NT2/D1 (cell line): Measurements from ENCODE around the gene HOXB2.

ENCODE experiments used
- DNase-seq: peaks from one replicate; pipeline ENCODE4 v3.0.0-alpha.2; 2011; ENCODE audit warnings: low read depth, low spot score
- H3K27me3 ChIP-seq: 2 replicates; pipeline ENCODE4 v1.6.0; 2011; ENCODE audit warnings: mild to moderate bottlenecking; ENCODE audit not compliant: insufficient read length, insufficient read depth
- H3K36me3 ChIP-seq: 2 replicates; pipeline ENCODE4 v1.6.1; 2011; ENCODE audit warnings: mild to moderate bottlenecking, low read length, mixed read lengths; ENCODE audit not compliant: insufficient read depth, insufficient read length
- H3K4me1 ChIP-seq: 2 replicates; pipeline ENCODE4 v1.5.1; 2011; ENCODE audit not compliant: insufficient read depth, insufficient read length
- H3K4me3 ChIP-seq: 2 replicates; pipeline ENCODE4 v1.5.1; 2011; ENCODE audit warnings: low read depth; ENCODE audit not compliant: insufficient read length
- H3K9ac ChIP-seq: 2 replicates; pipeline ENCODE4 v1.6.0; 2011; ENCODE audit warnings: low read depth; ENCODE audit not compliant: insufficient read length
- H3K9me3 ChIP-seq: 2 replicates; pipeline ENCODE4 v1.5.1; 2011; ENCODE audit warnings: mild to moderate bottlenecking, low read length; ENCODE audit not compliant: insufficient read depth
- SUZ12 ChIP-seq: IDR thresholded peaks from 2 replicates; pipeline ENCODE4 v1.6.1; 2011; ENCODE audit not compliant: insufficient read length, insufficient read depth; ENCODE audit errors: extremely low read depth
- YY1 ChIP-seq: IDR thresholded peaks from 2 replicates; pipeline ENCODE4 v1.6.1; 2011; ENCODE audit not compliant: insufficient read length, insufficient read depth
- ZNF274 ChIP-seq: IDR thresholded peaks from 2 replicates; pipeline ENCODE4 v1.6.1; 2011; ENCODE audit warnings: mild to moderate bottlenecking, low read depth, low read length

HOXB2 gene

GRCh38 chr17:48571024-48571818, 26.3 kb upstream of the HOXB2 start:
- no peak for DNase-seq
- Histone ChIP-seq H3K36me3 (no peaks in the 10 kb centered on the region), H3K9ac (no peak overlapping the region), H3K4me3 (no peak overlapping the region), H3K9me3 (peaks cover 11% of the 10 kb centered on the region; the same call in 1 of the 2 replicates), H3K27me3 (peaks cover 100% of the 10 kb centered on the region), H3K4me1 (peaks cover 2% of the 10 kb centered on the region)
- TF ChIP-seq YY1 = no peak
- TF ChIP-seq SUZ12 = peak; percentile 28
- TF ChIP-seq ZNF274 = no peak

GRCh38 chr17:48570325-48571023, 25.6 kb upstream of the HOXB2 start:
- peaks cover 2% of the 10 kb centered on the region for H3K4me1 ChIP-seq

GRCh38 chr17:48569674-48570324, 24.9 kb upstream of the HOXB2 start:
- H3K36me3 ChIP-seq = no peaks in the 10 kb centered on the region
- DNase-seq = no peak
- no peak overlapping the region for H3K9ac ChIP-seq
- no peak for TF ChIP-seq ZNF274
- TF ChIP-seq YY1 = no peak
- no peak for TF ChIP-seq SUZ12
- peaks cover 11% of the 10 kb centered on the region; the same call in 1 of the 2 replicates for H3K9me3 ChIP-seq
- no peak overlapping the region for H3K4me3 ChIP-seq
- H3K4me1 ChIP-seq = peaks cover 2% of the 10 kb centered on the region
- peaks cover 100% of the 10 kb centered on the region for H3K27me3 ChIP-seq

More at GRCh38 chr17:48570325-48571023, 25.6 kb upstream of the HOXB2 start:
- DNase-seq = no peak
- Histone ChIP-seq H3K36me3 (no peaks in the 10 kb centered on the region), H3K9me3 (peaks cover 11% of the 10 kb centered on the region; the same call in 1 of the 2 replicates), H3K27me3 (peaks cover 100% of the 10 kb centered on the region), H3K9ac (no peak overlapping the region), H3K4me3 (no peak overlapping the region)
- TF ChIP-seq SUZ12 (peak; percentile 87), YY1 (no peak), ZNF274 (no peak)

- TF ChIP-seq YY1 (no peak), SUZ12 (no peak), ZNF274 (no peak)
- peaks cover 2% of the 10 kb centered on the region for H3K4me1 ChIP-seq
- H3K27me3 ChIP-seq = peaks cover 100% of the 10 kb centered on the region
- H3K9me3 ChIP-seq = peaks cover 11% of the 10 kb centered on the region; the same call in 1 of the 2 replicates
- H3K4me3 ChIP-seq = no peak overlapping the region
- H3K9ac ChIP-seq = no peak overlapping the region
- no peaks in the 10 kb centered on the region for H3K36me3 ChIP-seq
- DNase-seq = no peak
Observed at GRCh38 chr17:48569240-48569582, 24.3 kb upstream of the HOXB2 start.

GRCh38 chr17:48568499-48569239, 23.8 kb upstream of the HOXB2 start:
- peaks cover 11% of the 10 kb centered on the region; the same call in 1 of the 2 replicates for H3K9me3 ChIP-seq
- H3K4me3 ChIP-seq = no peak overlapping the region
- no peak overlapping the region for H3K9ac ChIP-seq
- H3K4me1 ChIP-seq = peaks cover 2% of the 10 kb centered on the region
- no peak for DNase-seq
- no peaks in the 10 kb centered on the region for H3K36me3 ChIP-seq
- peaks cover 100% of the 10 kb centered on the region for H3K27me3 ChIP-seq
- TF ChIP-seq YY1 = no peak
- TF ChIP-seq ZNF274 = no peak
- no peak for TF ChIP-seq SUZ12

- no peaks in the 10 kb centered on the region for H3K36me3 ChIP-seq
- H3K4me1 ChIP-seq = peaks cover 2% of the 10 kb centered on the region
- peaks cover 11% of the 10 kb centered on the region; the same call in 1 of the 2 replicates for H3K9me3 ChIP-seq
- no peak overlapping the region for H3K4me3 ChIP-seq
- TF ChIP-seq SUZ12 = no peak
- TF ChIP-seq ZNF274 = no peak
- no peak for TF ChIP-seq YY1
- peaks cover 100% of the 10 kb centered on the region for H3K27me3 ChIP-seq
- DNase-seq = no peak
- H3K9ac ChIP-seq = no peak overlapping the region
Observed at GRCh38 chr17:48567646-48568354, 22.9 kb upstream of the HOXB2 start.
